H9 (cell line): ENCODE results near the gene TCF25. TPM values are rescaled to one million over a fixed set of nuclear protein-coding genes. Genes with fewer than 3 reads are reported as not detected.

Source experiments
- DNase-seq: peaks from one replicate; pipeline ENCODE4 v3.0.0-alpha.2; 2017
- H2AFZ ChIP-seq: one replicate; pipeline ENCODE4 v1.6.1; 2013; ENCODE audit warnings: mild to moderate bottlenecking, low read length, control low read depth, moderate library complexity
- H2AK5ac ChIP-seq: 2 replicates; pipeline ENCODE4 v1.6.1; 2013; ENCODE audit warnings: low read length, control low read depth, mixed read lengths; ENCODE audit not compliant: insufficient read length
- H2BK120ac ChIP-seq: one replicate; pipeline ENCODE4 v1.6.1; 2013; ENCODE audit warnings: low read depth, mild to moderate bottlenecking, low read length, control low read depth, inconsistent platforms; ENCODE audit not compliant: poor library complexity, severe bottlenecking
- H2BK12ac ChIP-seq: 2 replicates; pipeline ENCODE4 v1.6.1; 2013; ENCODE audit warnings: low read length, control low read depth, mixed read lengths, low read depth; ENCODE audit not compliant: insufficient read length
- H2BK15ac ChIP-seq: 2 replicates; pipeline ENCODE4 v1.6.1; 2013; ENCODE audit warnings: low read depth, low read length, control low read depth
- H2BK20ac ChIP-seq: one replicate; pipeline ENCODE4 v1.6.1; 2013; ENCODE audit warnings: low read depth, mild to moderate bottlenecking, low read length, control low read depth, inconsistent platforms; ENCODE audit not compliant: poor library complexity, severe bottlenecking
- H2BK5ac ChIP-seq: 2 replicates; pipeline ENCODE4 v1.6.1; 2013; ENCODE audit warnings: low read length, control low read depth, mixed read lengths; ENCODE audit not compliant: insufficient read length
- H3K14ac ChIP-seq: 2 replicates; pipeline ENCODE4 v1.6.1; 2013; ENCODE audit warnings: low read length, control low read depth; ENCODE audit not compliant: insufficient read depth
- H3K18ac ChIP-seq: 2 replicates; pipeline ENCODE4 v1.6.1; 2013; ENCODE audit warnings: low read depth, mild to moderate bottlenecking, mixed read lengths, low read length, control low read depth; ENCODE audit not compliant: insufficient read length
- H3K23ac ChIP-seq: 2 replicates; pipeline ENCODE4 v1.6.1; 2013; ENCODE audit warnings: low read length, control low read depth, mixed read lengths, low read depth; ENCODE audit not compliant: insufficient read length
- H3K23me2 ChIP-seq: 2 replicates; pipeline ENCODE4 v1.6.1; 2013; ENCODE audit warnings: low read depth, mild to moderate bottlenecking, mixed read lengths, low read length, control low read depth; ENCODE audit not compliant: insufficient read length, poor library complexity, severe bottlenecking
- H3K27ac ChIP-seq: 2 replicates; pipeline ENCODE4 v1.5.1; 2013; ENCODE audit warnings: low read length, control low read depth, mixed read lengths, low read depth; ENCODE audit not compliant: insufficient read length
- H3K27me3 ChIP-seq: 2 replicates; pipeline ENCODE4 v1.6.1; 2013; ENCODE audit warnings: low read length, control low read depth, inconsistent platforms; ENCODE audit not compliant: insufficient read depth
- H3K4ac ChIP-seq: 2 replicates; pipeline ENCODE4 v1.6.1; 2013; ENCODE audit warnings: low read depth, mild to moderate bottlenecking, control low read depth, inconsistent platforms, low read length, moderate library complexity
- H3K4me1 ChIP-seq: 2 replicates; pipeline ENCODE4 v1.6.1; 2013; ENCODE audit warnings: low read length, control low read depth, inconsistent platforms; ENCODE audit not compliant: insufficient read depth
- H3K4me2 ChIP-seq: 2 replicates; pipeline ENCODE4 v1.6.1; 2013; ENCODE audit warnings: low read length, control low read depth, mixed read lengths; ENCODE audit not compliant: insufficient read length, insufficient read depth
- H3K56ac ChIP-seq: 2 replicates; pipeline ENCODE4 v1.6.1; 2013; ENCODE audit warnings: low read depth, mild to moderate bottlenecking, mixed read lengths, low read length, control low read depth; ENCODE audit not compliant: insufficient read length
- H3K79me1 ChIP-seq: 2 replicates; pipeline ENCODE4 v1.6.1; 2013; ENCODE audit warnings: low read depth, mild to moderate bottlenecking, moderate library complexity, low read length, control low read depth, inconsistent platforms; ENCODE audit not compliant: insufficient read depth, poor library complexity, severe bottlenecking
- H3K79me2 ChIP-seq: 2 replicates; pipeline ENCODE4 v1.6.1; 2013; ENCODE audit warnings: low read length, control low read depth, inconsistent platforms; ENCODE audit not compliant: insufficient read depth
- H3K9ac ChIP-seq: 2 replicates; pipeline ENCODE4 v1.6.1; 2013; ENCODE audit warnings: low read length, control low read depth, mixed read lengths; ENCODE audit not compliant: insufficient read length; ENCODE audit errors: extremely low read depth
- H3K9me3 ChIP-seq: one replicate; pipeline ENCODE4 v1.6.1; 2013; ENCODE audit warnings: low read depth, low read length, inconsistent platforms; ENCODE audit not compliant: control insufficient read depth
- H3T11ph ChIP-seq: one replicate; pipeline ENCODE4 v1.6.1; 2013; ENCODE audit warnings: mild to moderate bottlenecking, low read length, control low read depth, inconsistent platforms
- H4K20me1 ChIP-seq: one replicate; pipeline ENCODE4 v1.6.1; 2013; ENCODE audit not compliant: control insufficient read depth, insufficient read length, insufficient read depth
- H4K5ac ChIP-seq: 2 replicates; pipeline ENCODE4 v1.6.1; 2013; ENCODE audit warnings: low read depth, mild to moderate bottlenecking, mixed read lengths, low read length, control low read depth; ENCODE audit not compliant: insufficient read length
- H4K8ac ChIP-seq: replicated peaks from 2 replicates; pipeline ENCODE4 v1.6.1; 2013; ENCODE audit warnings: low read length, control low read depth, mixed read lengths, low read depth; ENCODE audit not compliant: insufficient read length
- H4K91ac ChIP-seq: 2 replicates; pipeline ENCODE4 v1.6.1; 2013; ENCODE audit warnings: low read depth, mild to moderate bottlenecking, moderate library complexity, mixed read lengths, low read length, control low read depth; ENCODE audit not compliant: insufficient read length
- H3K27ac Mint-ChIP-seq, 3 experiments: 2 replicates in 2 of 3; 3 replicates in 1 of 3; pipeline ENCODE4 v1.8.0; 2020 to 2021; ENCODE audit warnings: mixed read lengths in 3 of 3, mild to moderate bottlenecking in 1 of 3, moderate library complexity in 1 of 3
- H3K27me3 Mint-ChIP-seq: 2 replicates; pipeline ENCODE4 v1.8.0; 2021; ENCODE audit warnings: low read depth, mild to moderate bottlenecking, moderate library complexity, mixed read lengths
- H3K36me3 Mint-ChIP-seq, 3 experiments: 2 replicates in 2 of 3; 3 replicates in 1 of 3; pipeline ENCODE4 v1.8.0; 2020 to 2021; ENCODE audit warnings: low read depth in 3 of 3, mixed read lengths in 3 of 3; ENCODE audit not compliant: insufficient read depth in 1 of 3
- H3K4me1 Mint-ChIP-seq, 2 experiments: 2 replicates each; pipeline ENCODE4 v1.8.0; 2020; ENCODE audit warnings: mixed read lengths in 2 of 2
- H3K4me3 Mint-ChIP-seq, 2 experiments: 2 replicates in 1 of 2; 3 replicates in 1 of 2; pipeline ENCODE4 v1.8.0; 2020 to 2021; ENCODE audit warnings: mild to moderate bottlenecking in 2 of 2, mixed read lengths in 2 of 2, moderate library complexity in 1 of 2
- H3K9me3 Mint-ChIP-seq, 2 experiments: 2 replicates in 1 of 2; 3 replicates in 1 of 2; pipeline ENCODE4 v1.8.0; 2020; ENCODE audit warnings: mild to moderate bottlenecking in 2 of 2, mixed read lengths in 2 of 2, moderate library complexity in 1 of 2
- WGBS: extraction: QIAGEN DNeasy Blood & Tissue Kit; methylation state at CpG from one replicate; pipeline ENCODE4 v1.1.7; 2013; ENCODE audit warnings: missing lambda C conversion rate, low lambda C conversion rate, mixed read lengths; ENCODE audit not compliant: insufficient read length; ENCODE audit errors: extremely low coverage; 5-methylcytosine and 5-hydroxymethylcytosine counted together
- total RNA-seq: library from RNA; stranded (reverse); gene quantifications from 2 replicates; pipeline ENCODE4 v1.2.1, GENCODE V29; 2021
- TF ChIP-seq, protein P1 (sequence below): fragments of 200-600 bp; sonication (generic); conservative IDR thresholded peaks from 3 replicates; pipeline ENCODE4 v1.8.0; 2021; ENCODE audit warnings: antibody characterized with exemption, mild to moderate bottlenecking

The TCF25 gene
- total RNA-seq, 1 experiment from 2014 or later, result 109 TPM

DNA sequence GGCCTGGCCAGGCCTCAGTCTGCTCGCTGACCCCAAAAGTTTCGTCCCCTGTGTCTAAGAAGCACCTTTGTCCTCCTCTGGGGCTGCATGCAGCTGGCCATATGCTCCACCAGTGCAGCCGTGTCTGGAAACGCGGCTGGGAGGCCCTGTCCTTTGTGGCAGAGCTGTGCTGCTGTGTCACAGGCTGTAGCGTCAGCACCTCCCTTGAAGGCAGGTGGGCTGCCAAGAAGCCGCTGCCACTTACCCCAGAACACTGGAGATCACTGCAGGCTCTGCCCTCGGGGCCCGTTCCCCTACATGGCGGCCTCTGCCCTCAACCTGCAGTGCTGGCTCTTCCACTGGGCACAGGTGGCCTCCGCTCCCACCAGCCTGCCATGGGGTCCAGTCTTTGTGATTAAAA lies 29.6 kb downstream of the TCF25 start:
- no peak overlapping the region for H3K9ac ChIP-seq
- no peaks in the 10 kb centered on the region for H3K79me2 ChIP-seq
- no peak overlapping the region for H4K91ac ChIP-seq
- H3K79me1 ChIP-seq, result no peaks in the 10 kb centered on the region
- H3K14ac ChIP-seq, result no peak overlapping the region
- peaks cover 5 to 7% of the 10 kb centered on the region in 2 experiments; a peak in 3 of 5 replicates for H3K9me3 Mint-ChIP-seq
- H3K23me2 ChIP-seq, result no peaks in the 10 kb centered on the region
- no peak overlapping the region for H2AK5ac ChIP-seq
- H3K9me3 ChIP-seq, result peaks cover 7% of the 10 kb centered on the region
- no peak overlapping the region for H4K8ac ChIP-seq
- no peak overlapping the region for H3K56ac ChIP-seq
- no peak overlapping the region for H3K4me2 ChIP-seq
- no peak overlapping the region for H3K4ac ChIP-seq
- H3K18ac ChIP-seq, result no peak overlapping the region
- H3K27ac Mint-ChIP-seq, result no peak overlapping the region; a peak in 1 of 7 replicates
- no peak overlapping the region for H2BK5ac ChIP-seq
- no CpG with 5 or more reads among the region's 11 CpGs for WGBS
- no peaks in the 10 kb centered on the region for H3K4me1 Mint-ChIP-seq
- no peaks in the 10 kb centered on the region for H3K27me3 ChIP-seq
- no peak overlapping the region for H2BK20ac ChIP-seq
- no peak overlapping the region for H2BK12ac ChIP-seq
- no peaks in the 10 kb centered on the region for H3K27me3 Mint-ChIP-seq
- H2AFZ ChIP-seq, result no peak overlapping the region
- no peak overlapping the region for H3K4me3 Mint-ChIP-seq
- H3K36me3 Mint-ChIP-seq, result peaks cover 37 to 57% (median 56%) of the 10 kb centered on the region in 3 experiments; a peak in 6 of 7 replicates
- no peak overlapping the region for H3T11ph ChIP-seq
- H4K5ac ChIP-seq, result no peak overlapping the region
- H2BK120ac ChIP-seq, result no peak overlapping the region
- no peak overlapping the region for H2BK15ac ChIP-seq
- TF ChIP-seq, protein P1, sequence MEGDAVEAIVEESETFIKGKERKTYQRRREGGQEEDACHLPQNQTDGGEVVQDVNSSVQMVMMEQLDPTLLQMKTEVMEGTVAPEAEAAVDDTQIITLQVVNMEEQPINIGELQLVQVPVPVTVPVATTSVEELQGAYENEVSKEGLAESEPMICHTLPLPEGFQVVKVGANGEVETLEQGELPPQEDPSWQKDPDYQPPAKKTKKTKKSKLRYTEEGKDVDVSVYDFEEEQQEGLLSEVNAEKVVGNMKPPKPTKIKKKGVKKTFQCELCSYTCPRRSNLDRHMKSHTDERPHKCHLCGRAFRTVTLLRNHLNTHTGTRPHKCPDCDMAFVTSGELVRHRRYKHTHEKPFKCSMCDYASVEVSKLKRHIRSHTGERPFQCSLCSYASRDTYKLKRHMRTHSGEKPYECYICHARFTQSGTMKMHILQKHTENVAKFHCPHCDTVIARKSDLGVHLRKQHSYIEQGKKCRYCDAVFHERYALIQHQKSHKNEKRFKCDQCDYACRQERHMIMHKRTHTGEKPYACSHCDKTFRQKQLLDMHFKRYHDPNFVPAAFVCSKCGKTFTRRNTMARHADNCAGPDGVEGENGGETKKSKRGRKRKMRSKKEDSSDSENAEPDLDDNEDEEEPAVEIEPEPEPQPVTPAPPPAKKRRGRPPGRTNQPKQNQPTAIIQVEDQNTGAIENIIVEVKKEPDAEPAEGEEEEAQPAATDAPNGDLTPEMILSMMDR, result no peak
- H3K4me1 ChIP-seq, result no peaks in the 10 kb centered on the region
- H3K27ac ChIP-seq, result no peak overlapping the region
- no peaks in the 10 kb centered on the region for H4K20me1 ChIP-seq
- H3K23ac ChIP-seq, result no peak overlapping the region
- no peak for DNase-seq
